Dendritic cell treated with granulocyte-macrophage colony-stimulating factor and Interleukin-4, amounts not matched to agents 40 ng/mL and 50 ng/mL, for 4 days (primary cell): ENCODE data around the gene MEOX1.
"Not testable (repeated sequence)": the region's sequence is repeated elsewhere in the genome, so short reads cannot be mapped to it uniquely, and the experiment has no call there.

Experiments
- H3K27ac Mint-ChIP-seq: one replicate; pipeline ENCODE4 v1.8.0; 2022; ENCODE audit warnings: mild to moderate bottlenecking, mixed read lengths
- H3K27me3 Mint-ChIP-seq: one replicate; pipeline ENCODE4 v1.8.0; 2022; ENCODE audit warnings: mild to moderate bottlenecking, mixed read lengths
- H3K36me3 Mint-ChIP-seq: one replicate; pipeline ENCODE4 v1.8.0; 2022; ENCODE audit warnings: low read depth, mixed read lengths
- H3K4me1 Mint-ChIP-seq: one replicate; pipeline ENCODE4 v1.8.0; 2022; ENCODE audit warnings: low read depth, mixed read lengths
- H3K4me3 Mint-ChIP-seq: one replicate; pipeline ENCODE4 v1.8.0; 2022; ENCODE audit warnings: mild to moderate bottlenecking, moderate library complexity, mixed read lengths
- H3K9me3 Mint-ChIP-seq: one replicate; pipeline ENCODE4 v1.8.0; 2022; ENCODE audit warnings: mixed read lengths
- intact Hi-C: fragments of 100-400 bp; cut with micrococcal nuclease; formaldehyde crosslinking; loops from one replicate; pipeline ENCODE4 v1.15.0; 2022

Gene MEOX1

DNA sequence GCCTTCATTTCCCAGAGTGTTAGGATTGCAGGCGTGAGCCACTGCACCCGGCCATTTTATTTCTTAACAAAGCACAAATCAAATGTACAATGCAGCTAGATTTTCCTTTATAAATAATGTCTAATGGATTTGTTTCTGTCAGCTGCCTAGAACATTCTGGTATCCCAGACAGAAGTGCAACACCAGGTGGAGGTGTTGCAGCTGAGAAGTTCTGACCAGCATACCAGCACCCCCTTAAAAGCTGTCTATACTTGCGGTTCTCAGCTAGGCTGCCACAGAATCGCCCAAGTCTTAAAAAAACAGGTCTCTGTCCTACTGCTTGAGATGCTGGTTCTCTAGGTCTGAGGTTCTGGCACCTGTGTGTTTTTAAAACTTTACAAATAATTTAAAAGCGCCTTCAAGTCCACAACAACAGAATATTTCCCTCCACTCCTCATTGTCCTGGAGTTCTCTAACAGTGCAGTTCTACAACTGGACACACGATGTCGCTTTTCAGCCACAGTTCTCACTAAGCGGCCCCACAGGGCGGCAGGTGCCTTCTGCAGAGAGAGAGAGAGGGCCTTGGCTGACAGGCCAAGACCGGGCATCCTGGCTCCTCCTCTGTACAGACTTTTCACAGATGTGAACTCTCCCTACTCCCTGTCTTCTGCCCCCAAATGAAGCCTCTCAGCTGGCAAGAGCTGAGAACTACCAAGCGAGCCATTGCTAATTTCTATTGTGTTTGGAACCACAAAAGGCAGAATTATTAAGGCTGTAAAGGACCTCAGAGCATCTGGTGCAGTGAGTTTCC, 32.6 kb upstream of the MEOX1 start:
- Mint-ChIP-seq H3K4me1 (peaks cover 7% of the 10 kb centered on the region), H3K27me3 (peaks cover 31% of the 10 kb centered on the region), H3K27ac (no peak overlapping the region), H3K4me3 (no peak overlapping the region), H3K9me3 (peaks cover 7% of the 10 kb centered on the region), H3K36me3 (no peaks in the 10 kb centered on the region)
- intact Hi-C loops = loop anchor here (1.0 kb wide), 2 partner anchors 66 to 152 kb away; no protein-coding TSS in a partner anchor

DNA sequence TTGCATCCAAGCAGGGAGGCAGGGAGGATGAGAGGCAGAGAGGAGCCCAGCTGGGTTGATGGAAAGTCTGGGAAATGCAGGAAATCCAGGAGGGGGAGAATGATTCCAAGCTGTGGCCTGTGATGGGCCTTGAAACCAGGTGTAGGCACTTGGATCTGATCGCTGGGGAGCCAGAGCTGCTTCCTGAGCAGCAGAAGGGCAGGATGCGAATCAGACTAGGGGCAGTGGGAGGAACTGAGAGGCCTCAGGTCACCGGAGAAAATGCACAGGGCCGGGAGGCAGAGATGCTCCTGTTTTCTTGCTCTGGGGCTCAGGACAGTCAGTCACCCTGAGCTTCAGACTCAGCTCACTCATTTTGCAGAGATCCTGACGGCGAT, 29.6 kb upstream of the MEOX1 start:
- H3K4me3 Mint-ChIP-seq = no peak overlapping the region
- H3K9me3 Mint-ChIP-seq = no peaks in the 10 kb centered on the region
- intact Hi-C loops = no loop called here
- H3K4me1 Mint-ChIP-seq = peaks cover 4% of the 10 kb centered on the region
- H3K27me3 Mint-ChIP-seq = peaks cover 19% of the 10 kb centered on the region
- no peaks in the 10 kb centered on the region for H3K36me3 Mint-ChIP-seq
- H3K27ac Mint-ChIP-seq = no peak overlapping the region

DNA sequence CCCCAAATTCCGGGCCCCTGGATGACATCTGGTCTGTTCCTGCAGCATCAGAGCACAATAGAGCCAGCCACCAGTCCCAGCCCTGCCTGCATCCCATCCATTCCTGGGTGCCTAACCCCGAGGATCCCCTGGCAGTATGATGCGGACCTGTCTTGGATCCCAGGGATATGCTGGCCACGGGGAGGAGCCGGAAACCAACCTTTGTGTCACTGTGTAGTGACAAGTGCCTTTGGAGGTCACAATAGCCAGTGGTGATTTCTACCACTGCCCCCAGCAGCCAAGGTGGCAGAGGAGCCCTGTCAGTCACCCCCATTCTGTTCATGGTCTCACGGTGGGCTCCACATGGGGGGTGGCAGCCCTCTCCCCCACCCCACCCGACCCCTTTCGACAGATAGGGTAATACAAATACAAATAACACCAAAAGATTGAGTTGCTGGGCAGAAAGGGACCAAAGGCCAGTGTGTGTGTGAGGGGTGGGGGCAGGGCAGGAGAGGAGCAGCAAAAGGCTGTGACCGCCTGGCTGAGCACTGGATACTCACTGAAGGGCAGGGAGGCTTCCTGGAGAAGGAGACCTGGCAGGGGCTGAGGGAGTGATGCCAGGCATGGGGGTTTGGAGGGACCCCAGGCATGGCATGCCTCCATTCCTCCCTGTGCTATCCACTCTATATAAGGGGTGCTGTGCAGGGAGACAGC, 29.0 kb upstream of the MEOX1 start:
- H3K36me3 Mint-ChIP-seq = no peaks in the 10 kb centered on the region
- H3K4me1 Mint-ChIP-seq = no peaks in the 10 kb centered on the region
- H3K4me3 Mint-ChIP-seq = no peak overlapping the region
- no peaks in the 10 kb centered on the region for H3K9me3 Mint-ChIP-seq
- H3K27me3 Mint-ChIP-seq = peaks cover 19% of the 10 kb centered on the region
- no peak overlapping the region for H3K27ac Mint-ChIP-seq
- intact Hi-C loops = no loop called here

DNA sequence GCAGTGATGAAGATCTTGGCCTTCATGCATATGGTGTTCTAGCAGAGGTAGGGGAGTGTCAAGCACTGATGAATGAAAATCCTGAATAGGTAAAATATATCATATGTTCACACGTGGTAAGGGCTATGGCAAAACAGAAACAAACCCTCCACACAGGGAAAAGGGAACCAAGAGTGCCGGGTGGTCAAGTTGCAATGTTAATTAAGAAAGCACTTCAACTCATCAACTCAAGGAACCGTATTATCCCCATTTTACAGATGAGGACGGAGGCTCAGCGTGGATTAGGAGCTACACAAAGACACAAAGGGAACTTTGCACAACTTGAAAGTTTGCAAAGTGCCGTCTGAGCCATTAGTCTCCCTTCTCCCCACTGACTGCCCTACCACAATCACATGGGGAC, 28.1 kb upstream of the MEOX1 start:
- Mint-ChIP-seq H3K4me3 (no peak overlapping the region), H3K4me1 (no peaks in the 10 kb centered on the region), H3K36me3 (no peaks in the 10 kb centered on the region), H3K9me3 (no peaks in the 10 kb centered on the region), H3K27ac (no peak overlapping the region), H3K27me3 (peaks cover 21% of the 10 kb centered on the region)
- intact Hi-C loops = no loop called here

DNA sequence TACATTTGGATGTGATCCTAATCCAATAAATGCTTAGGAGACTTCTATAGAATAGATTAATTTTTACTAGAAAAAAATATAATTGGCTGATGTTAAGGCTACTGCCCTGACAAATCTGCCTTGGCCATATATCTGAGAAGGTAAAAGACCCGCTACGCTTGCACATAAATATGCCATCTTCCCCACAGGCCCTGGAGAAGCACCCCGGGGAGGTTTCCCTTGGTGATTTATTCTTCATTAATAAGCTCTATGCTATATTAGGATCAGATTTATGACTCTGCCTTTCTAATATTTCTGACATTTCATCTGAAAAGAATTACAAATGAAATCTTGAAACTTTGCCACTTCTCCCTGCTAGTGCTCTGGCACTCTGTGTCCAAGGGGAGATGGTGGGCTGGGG, 27.4 kb upstream of the MEOX1 start:
- H3K27me3 Mint-ChIP-seq = peaks cover 25% of the 10 kb centered on the region
- no peak overlapping the region for H3K27ac Mint-ChIP-seq
- H3K4me3 Mint-ChIP-seq = no peak overlapping the region
- no peaks in the 10 kb centered on the region for H3K36me3 Mint-ChIP-seq
- H3K9me3 Mint-ChIP-seq = no peaks in the 10 kb centered on the region
- intact Hi-C loops = no loop called here
- H3K4me1 Mint-ChIP-seq = no peaks in the 10 kb centered on the region

DNA sequence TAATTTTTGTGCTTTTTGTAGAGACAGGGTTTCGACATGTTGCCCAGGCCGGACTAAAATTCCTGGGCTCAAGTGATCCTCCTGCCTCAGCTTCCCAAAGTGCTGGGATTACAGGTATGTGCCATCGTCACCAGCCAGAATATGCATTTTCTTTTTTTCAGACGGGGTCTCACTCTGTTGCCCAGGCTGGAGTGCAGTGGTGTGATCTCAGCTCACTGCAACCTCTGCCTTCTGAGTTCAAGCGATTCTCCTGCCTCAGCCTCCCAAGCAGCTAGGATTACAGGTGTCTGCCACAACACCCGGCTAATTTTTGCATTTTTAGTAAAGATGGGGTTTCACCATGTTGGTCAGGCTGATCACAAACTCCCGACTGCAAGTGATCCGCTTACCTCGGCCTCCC, 25.2 kb upstream of the MEOX1 start:
- H3K4me3 Mint-ChIP-seq, H3K9me3 Mint-ChIP-seq, H3K4me1 Mint-ChIP-seq, H3K36me3 Mint-ChIP-seq, H3K27ac Mint-ChIP-seq, intact Hi-C loops: not testable (repeated sequence)
- peaks cover 29% of the 10 kb centered on the region for H3K27me3 Mint-ChIP-seq

DNA sequence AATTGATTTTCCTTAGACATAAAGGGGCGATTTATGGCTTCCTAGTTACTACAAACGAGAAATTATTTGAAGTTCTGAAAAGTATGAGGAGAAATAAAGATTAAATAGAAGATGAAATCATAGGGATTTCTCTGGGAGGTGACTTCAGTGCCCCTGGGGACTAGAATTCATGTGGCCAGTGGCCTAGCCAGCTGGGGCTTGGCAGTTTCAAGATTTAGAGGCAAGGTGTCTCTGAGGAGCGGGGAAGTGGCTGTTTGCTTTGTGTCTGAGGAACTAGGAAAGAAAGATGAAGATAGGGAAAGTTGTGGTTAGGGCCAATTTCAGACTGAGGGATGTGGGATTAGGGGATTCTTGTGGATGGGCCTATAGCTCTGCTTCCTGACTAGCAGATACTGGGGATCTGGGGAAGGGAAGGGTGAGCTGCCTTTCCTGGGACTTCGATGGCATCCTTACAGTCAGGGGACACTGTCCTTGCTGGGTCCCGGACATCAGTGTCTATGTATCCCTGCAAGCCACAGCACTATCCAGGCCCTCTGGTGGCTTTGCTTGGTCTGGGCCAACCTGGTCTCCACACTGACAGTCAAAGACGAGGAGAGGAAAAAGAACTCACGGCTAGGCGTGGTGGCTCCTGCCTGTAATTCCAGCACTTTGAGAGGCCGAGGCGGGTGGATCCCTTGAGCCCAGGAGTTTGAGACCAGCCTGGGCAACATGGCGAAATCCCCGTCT, 22.4 kb upstream of the MEOX1 start:
- H3K9me3 Mint-ChIP-seq = no peaks in the 10 kb centered on the region
- H3K36me3 Mint-ChIP-seq = no peaks in the 10 kb centered on the region
- H3K27me3 Mint-ChIP-seq = peaks cover 35% of the 10 kb centered on the region
- H3K4me3 Mint-ChIP-seq = no peak overlapping the region
- H3K27ac Mint-ChIP-seq = no peak overlapping the region
- intact Hi-C loops = no loop called here
- peaks cover 7% of the 10 kb centered on the region for H3K4me1 Mint-ChIP-seq

DNA sequence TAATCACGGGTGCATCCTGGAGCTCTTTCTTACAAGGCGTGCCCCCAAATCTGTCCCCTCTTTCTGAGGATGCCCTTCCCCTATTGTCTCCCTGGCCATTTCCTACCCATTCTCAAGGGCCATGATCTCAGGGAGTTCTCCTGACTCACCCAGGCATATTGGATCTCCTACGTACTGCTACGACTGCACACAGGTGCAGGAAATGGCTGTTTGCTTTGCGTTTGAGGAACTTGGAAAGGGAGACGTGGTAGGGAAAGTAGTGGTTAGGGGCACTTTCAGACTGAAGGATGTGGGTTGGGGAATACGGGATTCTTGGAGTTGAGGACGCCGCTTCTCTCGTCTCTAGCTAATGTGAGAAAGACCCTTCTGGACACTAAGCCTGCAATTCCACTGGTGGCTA, 18.7 kb upstream of the MEOX1 start:
- Mint-ChIP-seq H3K27ac (peak overlapping the region; percentile 18), H3K36me3 (no peaks in the 10 kb centered on the region), H3K9me3 (no peaks in the 10 kb centered on the region), H3K4me1 (peaks cover 32% of the 10 kb centered on the region), H3K4me3 (no peak overlapping the region), H3K27me3 (peaks cover 38% of the 10 kb centered on the region)
- intact Hi-C loops = no loop called here

DNA sequence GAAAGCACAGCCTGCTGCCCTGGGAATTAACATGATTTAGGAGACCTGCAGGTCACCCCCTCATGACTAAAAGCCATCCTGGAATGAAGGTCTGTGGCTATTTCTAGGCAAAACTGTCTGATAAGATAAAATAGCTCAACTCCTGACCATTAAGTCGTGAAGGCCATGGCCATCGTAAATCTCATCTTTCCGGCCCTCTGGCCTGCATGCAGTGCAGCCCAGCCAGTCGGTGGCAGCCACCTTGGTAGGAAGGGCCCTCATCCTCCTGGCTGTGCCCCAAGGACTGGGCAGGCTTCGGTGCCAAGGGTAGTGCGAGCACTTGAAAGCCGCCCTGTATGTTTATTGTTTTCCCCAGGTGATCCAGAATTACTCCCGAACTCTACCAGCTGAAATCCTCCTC, 18.2 kb upstream of the MEOX1 start:
- Mint-ChIP-seq H3K27me3 (peaks cover 43% of the 10 kb centered on the region), H3K36me3 (no peaks in the 10 kb centered on the region)
- intact Hi-C loops = no loop called here

DNA sequence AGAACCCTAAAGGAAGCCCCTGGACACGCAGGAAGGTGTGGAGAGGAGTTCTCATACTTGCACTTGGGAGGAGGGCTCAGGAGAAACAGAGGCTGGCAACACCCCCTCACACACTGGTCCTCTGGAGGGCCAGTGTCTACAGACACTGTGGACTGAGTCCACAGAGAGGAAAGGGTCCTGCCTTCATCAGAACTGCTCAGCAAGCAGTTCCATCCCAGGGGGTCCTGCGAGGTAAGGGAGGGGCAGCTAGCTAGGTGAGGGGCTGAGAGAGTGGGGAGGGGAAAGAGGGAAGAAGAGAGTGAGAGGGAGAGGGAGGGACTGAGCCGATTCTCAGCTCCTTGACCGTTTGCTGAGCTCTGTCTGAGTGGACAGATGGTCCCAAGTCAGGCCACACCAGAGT, 17.7 kb upstream of the MEOX1 start:
- Mint-ChIP-seq H3K9me3 (no peaks in the 10 kb centered on the region), H3K4me3 (no peak overlapping the region), H3K27ac (no peak overlapping the region), H3K4me1 (peaks cover 37% of the 10 kb centered on the region), H3K27me3 (peaks cover 40% of the 10 kb centered on the region), H3K36me3 (no peaks in the 10 kb centered on the region)
- intact Hi-C loops = no loop called here

More for the DNA sequence above, 18.2 kb upstream of the MEOX1 start:
- no peaks in the 10 kb centered on the region for H3K9me3 Mint-ChIP-seq
- H3K4me1 Mint-ChIP-seq = peaks cover 37% of the 10 kb centered on the region
- no peak overlapping the region for H3K4me3 Mint-ChIP-seq
- H3K27ac Mint-ChIP-seq = no peak overlapping the region

DNA sequence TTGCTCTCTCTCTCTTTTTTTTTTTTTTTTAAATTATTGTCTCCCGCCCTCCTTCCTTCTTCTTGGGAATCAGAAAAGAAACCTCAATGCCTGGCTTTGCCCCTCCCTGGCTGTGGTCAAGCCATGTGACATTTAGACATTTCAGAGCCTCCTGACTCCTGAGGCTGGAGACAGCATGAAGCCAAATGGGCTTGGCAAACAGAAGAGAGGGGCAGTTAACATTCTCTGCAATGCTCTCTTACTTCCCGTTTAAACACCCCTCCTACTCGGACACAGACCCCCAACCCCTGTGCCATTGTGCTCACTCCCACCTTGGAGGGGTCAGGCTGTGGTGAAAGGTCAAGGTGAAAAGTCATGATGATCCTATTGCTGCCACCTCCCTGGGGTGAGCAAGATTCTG, 14.7 kb upstream of the MEOX1 start:
- intact Hi-C loops = no loop called here
- H3K4me1 Mint-ChIP-seq = peaks cover 37% of the 10 kb centered on the region
- peaks cover 35% of the 10 kb centered on the region for H3K27me3 Mint-ChIP-seq
- H3K4me3 Mint-ChIP-seq = no peak overlapping the region
- H3K9me3 Mint-ChIP-seq = no peaks in the 10 kb centered on the region
- H3K36me3 Mint-ChIP-seq = no peaks in the 10 kb centered on the region
- peak overlapping the region; percentile 68 for H3K27ac Mint-ChIP-seq

DNA sequence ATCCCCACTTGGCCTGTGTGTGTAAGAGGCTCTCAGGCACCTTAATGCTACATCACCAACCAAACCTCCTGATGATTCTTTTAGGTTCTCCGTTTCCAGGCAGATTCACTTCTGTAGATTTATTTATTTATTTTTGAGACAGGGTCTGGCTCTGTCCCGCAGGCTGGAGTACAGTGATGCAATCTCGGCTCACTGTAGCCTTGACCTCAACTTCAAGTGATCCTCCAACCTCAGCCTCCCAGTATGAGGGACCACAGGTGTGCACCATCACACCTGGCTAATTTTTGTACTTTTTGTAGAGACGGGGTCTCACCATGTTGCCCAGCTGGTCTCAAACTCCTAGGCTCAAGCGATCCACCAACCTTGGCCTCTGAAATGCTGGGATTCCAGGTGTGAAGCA, 12.7 kb upstream of the MEOX1 start:
- intact Hi-C loops = no loop called here
- Mint-ChIP-seq H3K9me3 (no peaks in the 10 kb centered on the region), H3K4me3 (no peak overlapping the region), H3K27ac (no peak overlapping the region), H3K36me3 (no peaks in the 10 kb centered on the region), H3K4me1 (peaks cover 30% of the 10 kb centered on the region), H3K27me3 (peaks cover 19% of the 10 kb centered on the region)

DNA sequence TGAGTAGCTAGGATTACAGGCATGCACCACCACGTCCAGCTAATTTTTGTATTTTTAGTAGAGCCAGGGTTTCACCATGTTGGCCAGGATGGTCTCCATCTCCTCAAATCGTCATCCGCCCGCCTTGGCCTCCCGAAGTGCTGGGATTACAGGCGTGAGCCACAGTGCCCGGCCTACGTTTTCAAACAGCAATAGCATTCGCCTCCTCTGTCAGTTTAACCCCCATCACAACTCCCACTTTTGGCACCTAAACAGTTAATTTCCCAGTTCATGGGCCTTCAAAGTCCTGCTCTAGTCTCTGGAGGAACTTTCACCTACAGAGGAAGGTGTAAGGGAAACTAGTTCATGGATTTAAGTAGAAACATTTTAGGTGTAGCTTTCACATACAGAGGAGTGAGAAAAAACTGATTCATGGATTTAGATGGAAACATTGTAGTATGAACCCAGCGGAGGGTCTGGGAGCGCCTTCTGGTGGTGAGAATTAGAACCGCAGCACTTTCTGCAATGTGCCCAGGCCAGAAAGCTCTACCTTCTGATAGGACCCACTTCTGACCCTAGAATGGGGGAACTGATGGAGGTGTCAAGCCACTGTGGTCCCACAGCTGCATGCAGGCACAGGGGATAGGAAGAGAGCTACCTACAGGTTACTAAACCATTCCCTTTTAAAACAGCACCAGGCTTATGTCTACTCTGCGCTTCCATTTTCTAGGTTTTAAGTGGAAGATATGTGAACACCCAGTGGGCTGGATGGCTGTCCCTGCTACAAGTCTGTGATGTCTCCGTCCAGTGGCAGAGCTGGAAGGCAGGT, 12.0 kb upstream of the MEOX1 start:
- H3K9me3 Mint-ChIP-seq = no peaks in the 10 kb centered on the region
- H3K36me3 Mint-ChIP-seq = no peaks in the 10 kb centered on the region
- no peak overlapping the region for H3K27ac Mint-ChIP-seq
- H3K27me3 Mint-ChIP-seq = peaks cover 16% of the 10 kb centered on the region
- no peak overlapping the region for H3K4me3 Mint-ChIP-seq
- H3K4me1 Mint-ChIP-seq = peaks cover 30% of the 10 kb centered on the region
- intact Hi-C loops = loop anchor here (1.0 kb wide), 1 partner anchor 97 kb away; no protein-coding TSS in a partner anchor
